GM19351 (cell line): ENCODE results near the gene ARMC2.

Experiments
- ATAC-seq: cut with Tn5 transposase; IDR thresholded peaks from one replicate; pipeline ENCODE4 v1.9.1; 2021; ENCODE audit warnings: mild to moderate bottlenecking, moderate library complexity; ENCODE audit not compliant: unreplicated experiment

The ARMC2 gene

GRCh38 chr6:109009962-109010704 lies 161.9 kb downstream of the ARMC2 start:
- ATAC-seq: no peak

GRCh38 chr6:109010705-109011102 lies 162.5 kb downstream of the ARMC2 start:
- ATAC-seq: no peak

GRCh38 chr6:109013656-109014305 lies 165.6 kb downstream of the ARMC2 start:
- ATAC-seq: no peak

- no peak for ATAC-seq
Observed at GRCh38 chr6:109014606-109015005, 166.4 kb downstream of the ARMC2 start.

GRCh38 chr6:109015176-109015575 lies 167.0 kb downstream of the ARMC2 start:
- no peak for ATAC-seq

GRCh38 chr6:109019911-109020310 lies 171.7 kb downstream of the ARMC2 start:
- no peak for ATAC-seq

GRCh38 chr6:109021870-109022269 lies 173.6 kb downstream of the ARMC2 start:
- ATAC-seq: no peak

- ATAC-seq: no peak
Observed at GRCh38 chr6:109023356-109023925, 175.2 kb downstream of the ARMC2 start.
